ENCODE results near the gene NELL1.

GRCh38 chr11:21553795-21554194, 884.4 kb downstream of the NELL1 start:
- TF ChIP-seq, protein P1, sequence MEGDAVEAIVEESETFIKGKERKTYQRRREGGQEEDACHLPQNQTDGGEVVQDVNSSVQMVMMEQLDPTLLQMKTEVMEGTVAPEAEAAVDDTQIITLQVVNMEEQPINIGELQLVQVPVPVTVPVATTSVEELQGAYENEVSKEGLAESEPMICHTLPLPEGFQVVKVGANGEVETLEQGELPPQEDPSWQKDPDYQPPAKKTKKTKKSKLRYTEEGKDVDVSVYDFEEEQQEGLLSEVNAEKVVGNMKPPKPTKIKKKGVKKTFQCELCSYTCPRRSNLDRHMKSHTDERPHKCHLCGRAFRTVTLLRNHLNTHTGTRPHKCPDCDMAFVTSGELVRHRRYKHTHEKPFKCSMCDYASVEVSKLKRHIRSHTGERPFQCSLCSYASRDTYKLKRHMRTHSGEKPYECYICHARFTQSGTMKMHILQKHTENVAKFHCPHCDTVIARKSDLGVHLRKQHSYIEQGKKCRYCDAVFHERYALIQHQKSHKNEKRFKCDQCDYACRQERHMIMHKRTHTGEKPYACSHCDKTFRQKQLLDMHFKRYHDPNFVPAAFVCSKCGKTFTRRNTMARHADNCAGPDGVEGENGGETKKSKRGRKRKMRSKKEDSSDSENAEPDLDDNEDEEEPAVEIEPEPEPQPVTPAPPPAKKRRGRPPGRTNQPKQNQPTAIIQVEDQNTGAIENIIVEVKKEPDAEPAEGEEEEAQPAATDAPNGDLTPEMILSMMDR (IDR thresholded peaks at IDR 0.05; ENCODE audit: insufficient read depth, low read length), result no peak
- TF ChIP-seq REST (IDR thresholded peaks at IDR 0.05; ENCODE audit: insufficient replicate concordance, low read depth) (no peak), SPI1 (IDR thresholded peaks at IDR 0.05; ENCODE audit: borderline replicate concordance, low read depth) (no peak)
